Breast epithelium (tissue), 4 donors: ENCODE data around the gene RERE. TPM values are rescaled to one million over a fixed set of nuclear protein-coding genes. Genes with fewer than 3 reads are reported as not detected.

ENCODE experiments used
- DNase-seq, 2 donors: peaks; one replicate each; pipeline ENCODE4 v3.0.0-alpha.2; 2019; ENCODE audit warnings: low spot score in 2 of 2
- H3K27ac ChIP-seq, 2 donors: fragments of 200-600 bp; sonication (generic) in 1 of 2; one replicate each; pipeline ENCODE4 v1.5.1; 2016 to 2019; ENCODE audit warnings: mild to moderate bottlenecking in 1 of 2
- H3K27me3 ChIP-seq, 2 donors: fragments of 200-600 bp; sonication (generic) in 1 of 2; one replicate each; pipeline versions ENCODE4 v1.5.1 to v1.6.0; 2017 to 2019; ENCODE audit warnings: control low read depth in 1 of 2, mild to moderate bottlenecking in 1 of 2
- H3K36me3 ChIP-seq: fragments of 200-600 bp; one replicate; pipeline ENCODE4 v1.5.1; 2019
- H3K4me1 ChIP-seq, 2 donors: fragments of 200-600 bp; sonication (generic); one replicate each; pipeline ENCODE4 v1.5.1; 2016 to 2019; ENCODE audit warnings: control low read depth in 1 of 2
- H3K4me3 ChIP-seq, 3 donors: fragments of 200-600 bp; sonication (generic); 1 replicate in 2 of 3; 2 replicates in 1 of 3; pipeline ENCODE4 v1.5.1; 2016 to 2019; ENCODE audit warnings: mild to moderate bottlenecking in 3 of 3, moderate library complexity in 2 of 3
- H3K9me3 ChIP-seq, 2 donors: fragments of 200-600 bp; sonication (generic) in 1 of 2; one replicate each; pipeline ENCODE4 v1.5.1; 2016 to 2019; ENCODE audit warnings: control low read depth in 1 of 2
- CTCF ChIP-seq, 3 donors: fragments of 450-650 bp; IDR thresholded peaks; one replicate each; pipeline ENCODE4 v1.5.1; 2016 to 2017; ENCODE audit warnings: antibody characterized with exemption in 3 of 3, mild to moderate bottlenecking in 3 of 3, moderate library complexity in 3 of 3
- POLR2A ChIP-seq: fragments of 450-650 bp; IDR thresholded peaks from one replicate; pipeline ENCODE4 v1.6.1; 2016; ENCODE audit warnings: antibody characterized with exemption, mild to moderate bottlenecking, moderate library complexity
- POLR2AphosphoS5 ChIP-seq, 3 donors: sonication (generic); formaldehyde crosslinking; IDR thresholded peaks; one replicate each; pipeline ENCODE4 v1.6.1; 2017; ENCODE audit warnings: antibody characterized with exemption in 3 of 3
- intact Hi-C: fragments of 100-400 bp; cut with DNase I; formaldehyde crosslinking; loops from one replicate; pipeline ENCODE4 v1.15.1; 2023; ENCODE audit warnings: low total_unique reads
- total RNA-seq, 3 donors: library from RNA; depleted of rRNA; stranded (reverse); fragments of >200 nt; gene quantifications; one replicate each; pipeline ENCODE4 v1.1.0, GENCODE V29; 2016

RERE gene
- total RNA-seq, 3 donors from 2014 or later: 65.8 to 166 (median 123) TPM

- no peaks in the 10 kb centered on the region for H3K36me3 ChIP-seq
- no peaks in the 10 kb centered on the region for H3K27me3 ChIP-seq
- H3K27ac ChIP-seq: peak overlapping the region; percentile 79
- TF ChIP-seq POLR2AphosphoS5 (IDR thresholded peaks at IDR 0.05) (no peak), CTCF (IDR thresholded peaks at IDR 0.05) (no peak), POLR2A (no peak)
- no peak overlapping the region for H3K4me3 ChIP-seq
- no peaks in the 10 kb centered on the region for H3K9me3 ChIP-seq
- no peak for DNase-seq
- peaks cover 3 to 22% of the 10 kb centered on the region in 2 donors for H3K4me1 ChIP-seq
- intact Hi-C loops: loop anchor here (5.0 kb wide), 1 partner anchor 48 kb away; no protein-coding TSS in a partner anchor
Observed at GRCh38 chr1:8465692-8466091, 351.7 kb downstream of the RERE start.

- DNase-seq: no peak
- intact Hi-C loops: loop anchor here (5.0 kb wide), 1 partner anchor 48 kb away; no protein-coding TSS in a partner anchor
- H3K4me1 ChIP-seq: peaks cover 3 to 22% of the 10 kb centered on the region in 2 donors
Observed at GRCh38 chr1:8465013-8465412, 352.4 kb downstream of the RERE start.

GRCh38 chr1:8464377-8464776 is 353.1 kb downstream of the RERE start:
- intact Hi-C loops: no loop called here
- no peak for DNase-seq
- Histone ChIP-seq H3K9me3 (no peaks in the 10 kb centered on the region), H3K4me1 (peaks cover 3 to 22% of the 10 kb centered on the region in 2 donors), H3K4me3 (no peak overlapping the region), H3K36me3 (no peaks in the 10 kb centered on the region), H3K27ac (peak overlapping the region; percentile 79), H3K27me3 (no peaks in the 10 kb centered on the region)
- TF ChIP-seq POLR2AphosphoS5 (IDR thresholded peaks at IDR 0.05) (no peak), POLR2A (no peak), CTCF (IDR thresholded peaks at IDR 0.05) (no peak)

More at GRCh38 chr1:8465013-8465412, 352.4 kb downstream of the RERE start:
- H3K27me3 ChIP-seq: no peaks in the 10 kb centered on the region
- no peak for TF ChIP-seq POLR2A
- TF ChIP-seq POLR2AphosphoS5 (IDR thresholded peaks at IDR 0.05): no peak
- no peak for TF ChIP-seq CTCF (IDR thresholded peaks at IDR 0.05)
- peak overlapping the region; percentile 79 for H3K27ac ChIP-seq
- no peaks in the 10 kb centered on the region for H3K36me3 ChIP-seq
- no peaks in the 10 kb centered on the region for H3K9me3 ChIP-seq
- H3K4me3 ChIP-seq: no peak overlapping the region

GRCh38 chr1:8463144-8463927 is 354.1 kb downstream of the RERE start:
- DNase-seq: no peak
- H3K4me1 ChIP-seq: peaks cover 3 to 22% of the 10 kb centered on the region in 2 donors
- TF ChIP-seq POLR2AphosphoS5 (IDR thresholded peaks at IDR 0.05) (peak in 2 of 3 donors; percentile 11 to 26), POLR2A (no peak)
- no peaks in the 10 kb centered on the region for H3K36me3 ChIP-seq
- peak overlapping the region in 1 of 3 donors; percentile 6 for H3K4me3 ChIP-seq
- intact Hi-C loops: no loop called here
- H3K27me3 ChIP-seq: no peaks in the 10 kb centered on the region
- peak overlapping the region; percentile 79 for H3K27ac ChIP-seq
- no peaks in the 10 kb centered on the region for H3K9me3 ChIP-seq

GRCh38 chr1:8462371-8462892 is 355.0 kb downstream of the RERE start:
- Histone ChIP-seq H3K27ac (peak overlapping the region; percentile 79), H3K36me3 (no peaks in the 10 kb centered on the region), H3K27me3 (no peaks in the 10 kb centered on the region), H3K9me3 (no peaks in the 10 kb centered on the region), H3K4me3 (no peak overlapping the region), H3K4me1 (peaks cover 3 to 22% of the 10 kb centered on the region in 2 donors)
- intact Hi-C loops: no loop called here
- TF ChIP-seq POLR2A (no peak), CTCF (IDR thresholded peaks at IDR 0.05) (no peak), POLR2AphosphoS5 (IDR thresholded peaks at IDR 0.05) (no peak)
- no peak for DNase-seq
